GM10847 (cell line): ENCODE results near the gene NWD2.

Experiments
- POLR2A ChIP-seq: IDR thresholded peaks from 2 replicates; pipeline ENCODE4 v1.6.1; 2011; ENCODE audit not compliant: insufficient read length; ENCODE audit errors: extremely low read depth

NWD2 gene

GRCh38 chr4:37440501-37440900 lies 196.0 kb downstream of the NWD2 start:
- TF ChIP-seq POLR2A, result no peak

GRCh38 chr4:37441231-37442061 lies 196.9 kb downstream of the NWD2 start:
- no peak for TF ChIP-seq POLR2A

- TF ChIP-seq POLR2A, result no peak
Observed at GRCh38 chr4:37442062-37442323, 197.4 kb downstream of the NWD2 start.

GRCh38 chr4:37443137-37443536 lies 198.6 kb downstream of the NWD2 start:
- no peak for TF ChIP-seq POLR2A

- no peak for TF ChIP-seq POLR2A
Observed at GRCh38 chr4:37445023-37445422, 200.5 kb downstream of the NWD2 start.

- no peak for TF ChIP-seq POLR2A
Observed at GRCh38 chr4:37446016-37446415, 201.5 kb downstream of the NWD2 start.

- no peak for TF ChIP-seq POLR2A
Observed at GRCh38 chr4:37447886-37448285, 203.3 kb downstream of the NWD2 start.

GRCh38 chr4:37450309-37450708 lies 205.8 kb downstream of the NWD2 start:
- TF ChIP-seq POLR2A, result no peak

- no peak for TF ChIP-seq POLR2A
Observed at GRCh38 chr4:37450911-37451310, 206.4 kb downstream of the NWD2 start.

- TF ChIP-seq POLR2A, result no peak
Observed at GRCh38 chr4:37451656-37452055, 207.1 kb downstream of the NWD2 start.

- TF ChIP-seq POLR2A, result no peak
Observed at GRCh38 chr4:37452952-37453280, 208.4 kb downstream of the NWD2 start.

- no peak for TF ChIP-seq POLR2A
Observed at GRCh38 chr4:37453281-37453998, 208.9 kb downstream of the NWD2 start.

GRCh38 chr4:37453999-37454800 lies 209.7 kb downstream of the NWD2 start:
- no peak for TF ChIP-seq POLR2A

GRCh38 chr4:37455301-37456131 lies 211.0 kb downstream of the NWD2 start:
- TF ChIP-seq POLR2A, result no peak

- no peak for TF ChIP-seq POLR2A
Observed at GRCh38 chr4:37461801-37462200, 217.3 kb downstream of the NWD2 start.
